Type B pancreatic cell (in vitro differentiated cells): ENCODE results near the gene CFD. TPM values are rescaled to one million over a fixed set of nuclear protein-coding genes. Genes with fewer than 3 reads are reported as not detected.

Experiments
- DNase-seq: peaks from one replicate; pipeline ENCODE4 v3.0.0; 2021; ENCODE audit warnings: mixed read lengths; ENCODE audit not compliant: unreplicated experiment; ENCODE audit errors: extremely low spot score
- H3K27ac Mint-ChIP-seq: 2 replicates; pipeline ENCODE4 v1.8.0; 2021; ENCODE audit warnings: mild to moderate bottlenecking, mixed read lengths
- H3K27me3 Mint-ChIP-seq: 2 replicates; pipeline ENCODE4 v1.8.0; 2021; ENCODE audit warnings: mixed read lengths
- H3K36me3 Mint-ChIP-seq: 2 replicates; pipeline ENCODE4 v1.8.0; 2021; ENCODE audit warnings: mixed read lengths
- H3K4me1 Mint-ChIP-seq: one replicate; pipeline ENCODE4 v1.8.0; 2021; ENCODE audit warnings: mixed read lengths; ENCODE audit not compliant: unreplicated experiment
- H3K4me3 Mint-ChIP-seq: 2 replicates; pipeline ENCODE4 v1.8.0; 2021; ENCODE audit warnings: mild to moderate bottlenecking, mixed read lengths
- H3K9me3 Mint-ChIP-seq: 2 replicates; pipeline ENCODE4 v1.8.0; 2021; ENCODE audit warnings: mixed read lengths
- total RNA-seq: library from RNA; stranded (reverse); gene quantifications from 2 replicates; pipeline ENCODE4 v1.2.1, GENCODE V29; 2021; ENCODE audit warnings: low replicate concordance
- TF ChIP-seq, protein P1 (sequence below): fragments of 200-600 bp; sonication (generic); conservative IDR thresholded peaks from 2 replicates; pipeline ENCODE4 v1.5.0; 2021; ENCODE audit warnings: antibody characterized with exemption, mild to moderate bottlenecking

Gene CFD
- total RNA-seq, 1 donor from 2014 or later, result 5.5 TPM

GRCh38 chr19:861756-862580, 2.5 kb downstream of the CFD start:
- no peaks in the 10 kb centered on the region for H3K9me3 Mint-ChIP-seq
- H3K27ac Mint-ChIP-seq, result no peak overlapping the region
- H3K4me1 Mint-ChIP-seq, result no peaks in the 10 kb centered on the region
- H3K36me3 Mint-ChIP-seq, result no peaks in the 10 kb centered on the region
- no peak overlapping the region for H3K4me3 Mint-ChIP-seq
- TF ChIP-seq, protein P1, sequence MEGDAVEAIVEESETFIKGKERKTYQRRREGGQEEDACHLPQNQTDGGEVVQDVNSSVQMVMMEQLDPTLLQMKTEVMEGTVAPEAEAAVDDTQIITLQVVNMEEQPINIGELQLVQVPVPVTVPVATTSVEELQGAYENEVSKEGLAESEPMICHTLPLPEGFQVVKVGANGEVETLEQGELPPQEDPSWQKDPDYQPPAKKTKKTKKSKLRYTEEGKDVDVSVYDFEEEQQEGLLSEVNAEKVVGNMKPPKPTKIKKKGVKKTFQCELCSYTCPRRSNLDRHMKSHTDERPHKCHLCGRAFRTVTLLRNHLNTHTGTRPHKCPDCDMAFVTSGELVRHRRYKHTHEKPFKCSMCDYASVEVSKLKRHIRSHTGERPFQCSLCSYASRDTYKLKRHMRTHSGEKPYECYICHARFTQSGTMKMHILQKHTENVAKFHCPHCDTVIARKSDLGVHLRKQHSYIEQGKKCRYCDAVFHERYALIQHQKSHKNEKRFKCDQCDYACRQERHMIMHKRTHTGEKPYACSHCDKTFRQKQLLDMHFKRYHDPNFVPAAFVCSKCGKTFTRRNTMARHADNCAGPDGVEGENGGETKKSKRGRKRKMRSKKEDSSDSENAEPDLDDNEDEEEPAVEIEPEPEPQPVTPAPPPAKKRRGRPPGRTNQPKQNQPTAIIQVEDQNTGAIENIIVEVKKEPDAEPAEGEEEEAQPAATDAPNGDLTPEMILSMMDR, result peak; percentile 32
- no peak for DNase-seq
- H3K27me3 Mint-ChIP-seq, result peaks cover 14% of the 10 kb centered on the region

GRCh38 chr19:862581-863314, 3.3 kb downstream of the CFD start:
- Mint-ChIP-seq H3K27ac (no peak overlapping the region), H3K4me1 (peaks cover 5% of the 10 kb centered on the region), H3K9me3 (no peaks in the 10 kb centered on the region), H3K36me3 (peaks cover 4% of the 10 kb centered on the region), H3K27me3 (peaks cover 11% of the 10 kb centered on the region), H3K4me3 (peak overlapping the region; percentile 51)
- TF ChIP-seq, protein P1, result no peak
- DNase-seq, result no peak

DNA sequence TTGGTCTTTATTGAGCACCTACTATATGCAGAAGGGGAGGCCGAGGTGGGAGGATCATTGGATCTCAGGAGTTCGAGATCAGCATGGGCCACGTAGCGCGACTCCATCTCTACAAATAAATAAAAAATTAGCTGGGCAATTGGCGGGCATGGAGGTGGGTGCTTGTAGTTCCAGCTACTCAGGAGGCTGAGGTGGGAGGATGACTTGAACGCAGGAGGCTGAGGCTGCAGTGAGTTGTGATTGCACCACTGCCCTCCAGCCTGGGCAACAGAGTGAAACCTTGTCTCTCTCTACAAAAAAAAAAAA, 3.8 kb downstream of the CFD start:
- peaks cover 11% of the 10 kb centered on the region for H3K27me3 Mint-ChIP-seq
- TF ChIP-seq, protein P1, result no peak
- H3K27ac Mint-ChIP-seq, result peak overlapping the region; percentile 48
- peaks cover 5% of the 10 kb centered on the region for H3K4me1 Mint-ChIP-seq
- no peaks in the 10 kb centered on the region for H3K9me3 Mint-ChIP-seq
- H3K36me3 Mint-ChIP-seq, result peaks cover 4% of the 10 kb centered on the region
- H3K4me3 Mint-ChIP-seq, result no peak overlapping the region
- no peak for DNase-seq

GRCh38 chr19:866769-867300, 7.4 kb downstream of the CFD start:
- Mint-ChIP-seq H3K27ac (no peak overlapping the region), H3K27me3 (peaks cover 3% of the 10 kb centered on the region), H3K9me3 (no peaks in the 10 kb centered on the region), H3K4me3 (no peak overlapping the region), H3K4me1 (peaks cover 8% of the 10 kb centered on the region), H3K36me3 (peaks cover 12% of the 10 kb centered on the region)
- TF ChIP-seq, protein P1, result no peak
- DNase-seq, result no peak

DNA sequence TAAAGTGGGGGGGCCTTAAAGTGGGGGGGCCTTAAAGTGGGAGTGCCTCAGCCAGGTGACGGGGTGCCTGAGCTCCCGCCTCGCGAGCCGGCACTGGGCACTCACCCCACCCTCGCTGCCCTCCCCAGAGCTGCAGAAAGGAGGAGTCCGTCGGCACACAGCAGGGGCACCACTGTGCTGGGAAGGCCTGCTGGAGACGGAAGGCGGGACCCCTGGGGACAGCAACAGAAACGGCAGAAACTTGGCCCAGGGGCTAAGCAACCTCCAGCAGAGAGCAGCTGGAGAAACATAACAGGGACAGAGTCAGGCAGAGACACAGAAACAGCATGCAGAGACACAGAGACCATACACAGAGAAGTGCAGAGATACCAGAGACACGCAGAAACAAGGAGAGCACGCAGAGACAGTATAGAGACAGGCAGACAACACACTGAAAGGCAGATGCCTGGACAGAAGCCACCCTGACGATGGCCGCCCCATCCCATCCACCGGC, 7.9 kb downstream of the CFD start:
- TF ChIP-seq, protein P1, result no peak
- Mint-ChIP-seq H3K27me3 (peaks cover 3% of the 10 kb centered on the region), H3K9me3 (no peaks in the 10 kb centered on the region), H3K27ac (peak overlapping the region; percentile 70), H3K4me1 (peaks cover 8% of the 10 kb centered on the region), H3K4me3 (no peak overlapping the region), H3K36me3 (peaks cover 12% of the 10 kb centered on the region)
- no peak for DNase-seq
